NCI-H524 (cell line): ENCODE measurements around the gene ZNF549.

Source experiments
- DNase-seq, 2 experiments: peaks; one replicate each; lab custom pipeline; 2025; lab: John Stamatoyannopoulos, UW

The ZNF549 gene

GRCh38 chr19:57566396-57567265 is 39.5 kb downstream of the ZNF549 start:
- DNase-seq: peak in 1 of 2 experiments; percentile 19

- no peak for DNase-seq
These were observed 43.6 kb downstream of the ZNF549 start for GRCh38 chr19:57570707-57571106.

DNA sequence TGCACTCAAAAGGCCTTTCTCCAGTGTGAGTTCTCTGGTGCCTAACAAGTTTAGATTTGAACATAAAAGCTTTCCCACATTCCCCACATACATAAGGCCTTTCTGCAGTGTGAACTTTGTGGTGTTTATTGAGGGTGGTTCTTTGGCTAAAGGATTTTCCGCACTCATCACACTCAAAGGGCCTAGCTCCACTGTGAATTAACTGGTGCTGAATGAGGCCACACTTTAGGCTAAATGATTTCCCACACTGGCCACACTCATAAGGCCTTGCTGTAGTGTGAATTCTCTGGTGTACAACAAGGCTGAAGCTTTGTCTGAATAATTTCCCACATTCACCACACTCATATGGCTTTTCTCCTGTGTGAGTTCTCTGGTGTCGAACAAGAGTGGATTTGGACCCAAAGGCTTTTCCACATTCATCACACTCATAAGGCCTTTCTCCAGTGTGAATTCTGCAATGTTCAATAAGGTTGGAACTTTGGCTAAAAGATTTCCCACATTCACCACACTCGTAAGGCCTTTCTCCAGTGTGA is 45.3 kb downstream of the ZNF549 start:
- no peak for DNase-seq

DNA sequence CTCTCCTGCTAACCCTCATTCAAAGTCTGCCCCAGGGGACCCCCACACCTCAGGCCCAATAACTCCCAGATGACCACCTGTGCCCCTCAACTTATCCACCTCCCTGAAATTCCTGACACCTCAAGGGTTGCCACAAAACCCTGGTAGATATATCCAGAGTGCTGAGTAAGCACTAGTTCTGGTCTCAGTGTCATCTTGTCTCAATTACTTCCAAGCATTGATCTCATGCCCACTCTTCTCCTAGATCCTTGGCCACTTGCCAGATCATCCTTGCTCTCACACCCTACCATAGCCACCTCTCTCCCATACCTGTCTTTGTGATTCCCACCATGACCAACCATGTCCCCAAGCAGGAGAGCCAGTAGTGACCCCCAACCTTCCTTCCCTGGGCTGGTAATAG is 49.5 kb downstream of the ZNF549 start:
- DNase-seq: no peak

- peak; percentile 97 to 100 for DNase-seq
These were observed 51.5 kb downstream of the ZNF549 start, which contains the start of gene ZNF416 for GRCh38 chr19:57578487-57579205. ZNF416 (minus strand) TSS chr19:57578911; CDS start chr19:57578704, 207 bp downstream.

- DNase-seq: no peak
These were observed 56.0 kb downstream of the ZNF549 start for GRCh38 chr19:57583104-57583520.

DNA sequence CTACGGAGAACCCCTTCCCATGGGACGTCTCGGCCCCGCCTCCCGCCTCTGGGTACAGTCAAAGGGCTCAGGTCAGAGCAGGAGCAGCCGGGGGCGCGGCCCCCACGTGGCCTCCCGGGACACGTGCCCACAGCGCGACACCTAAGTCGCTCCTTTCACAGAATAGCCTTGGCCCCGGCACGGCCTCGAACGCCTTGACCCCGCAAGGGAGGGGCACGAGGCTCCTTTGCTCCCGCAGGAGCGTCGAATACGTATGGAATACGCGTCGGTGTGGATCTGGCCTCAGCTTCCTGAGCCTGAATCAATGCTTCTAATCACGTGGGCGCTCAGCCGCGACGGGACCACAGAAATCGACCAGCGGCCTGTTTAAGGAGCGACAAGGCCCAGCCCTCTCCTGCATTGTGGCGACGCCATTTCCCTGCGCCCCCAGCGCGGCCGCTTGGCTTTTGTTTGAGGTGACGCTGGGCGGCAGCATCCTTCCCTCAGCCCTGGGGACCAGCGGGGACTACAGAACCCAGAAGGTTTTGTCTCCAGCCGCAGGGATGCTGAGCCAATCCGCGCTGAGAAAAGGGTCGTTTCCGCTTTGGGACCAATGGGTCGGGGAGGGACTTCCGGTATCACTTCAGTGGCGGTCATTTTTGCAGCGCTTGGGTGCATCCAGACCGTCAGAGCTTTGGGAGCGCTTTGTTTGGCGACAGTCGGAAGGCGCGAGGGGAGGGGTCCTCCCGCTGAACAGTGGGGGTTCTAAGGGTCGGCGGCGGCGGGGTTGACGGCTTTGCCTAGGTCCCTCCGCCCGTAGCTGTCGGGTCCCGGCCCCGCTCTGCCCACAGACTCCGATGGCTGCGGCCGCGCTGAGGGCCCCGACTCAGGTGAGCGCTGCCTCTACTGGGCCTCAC is 56.6 kb downstream of the ZNF549 start, which contains the start of gene ZIK1:
Gene ZIK1, plus strand, starts transcription at position 625 of the 896 bp plus-strand sequence. Its CDS starts 212 bp downstream, at position 837.
- peak; percentile 97 to 99 for DNase-seq

DNA sequence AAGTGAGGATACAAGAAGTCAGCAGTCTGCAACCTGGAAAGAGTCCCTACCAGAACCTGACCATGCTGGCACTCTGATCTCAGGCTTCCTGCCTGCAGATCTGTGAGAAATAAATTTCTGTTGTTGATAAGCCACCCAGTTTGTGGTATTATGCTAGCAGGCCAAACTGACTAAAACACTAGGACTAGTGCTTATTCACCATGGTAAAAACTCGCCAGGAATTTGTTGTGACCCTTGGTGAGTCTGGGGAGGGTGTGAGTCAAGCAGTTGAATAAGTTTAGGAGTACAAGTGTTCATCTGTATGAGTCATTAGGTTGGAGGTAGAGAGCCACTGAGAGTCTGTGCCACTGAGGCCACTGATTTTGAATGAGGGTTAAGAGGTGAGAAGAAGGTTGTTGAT is 60.4 kb downstream of the ZNF549 start:
- DNase-seq: no peak

DNA sequence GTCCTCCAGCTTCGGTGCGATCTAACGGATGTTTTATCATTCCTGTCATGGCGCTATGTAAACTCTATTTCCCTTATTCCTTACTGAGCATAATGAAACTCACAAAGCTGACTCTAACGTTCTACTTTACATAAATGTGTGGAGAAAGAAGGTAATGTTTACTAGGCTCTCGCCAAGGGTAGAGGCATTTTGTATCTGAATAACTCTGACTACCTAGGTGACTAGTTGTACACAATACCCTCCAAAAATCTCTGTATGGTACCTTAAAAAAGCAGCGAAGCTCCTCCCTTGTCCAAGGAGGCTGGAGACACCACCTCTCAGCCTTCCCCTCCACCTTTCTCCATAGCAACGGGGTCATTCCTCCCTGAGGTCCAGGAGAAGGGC is 72.2 kb downstream of the ZNF549 start:
- no peak for DNase-seq

DNA sequence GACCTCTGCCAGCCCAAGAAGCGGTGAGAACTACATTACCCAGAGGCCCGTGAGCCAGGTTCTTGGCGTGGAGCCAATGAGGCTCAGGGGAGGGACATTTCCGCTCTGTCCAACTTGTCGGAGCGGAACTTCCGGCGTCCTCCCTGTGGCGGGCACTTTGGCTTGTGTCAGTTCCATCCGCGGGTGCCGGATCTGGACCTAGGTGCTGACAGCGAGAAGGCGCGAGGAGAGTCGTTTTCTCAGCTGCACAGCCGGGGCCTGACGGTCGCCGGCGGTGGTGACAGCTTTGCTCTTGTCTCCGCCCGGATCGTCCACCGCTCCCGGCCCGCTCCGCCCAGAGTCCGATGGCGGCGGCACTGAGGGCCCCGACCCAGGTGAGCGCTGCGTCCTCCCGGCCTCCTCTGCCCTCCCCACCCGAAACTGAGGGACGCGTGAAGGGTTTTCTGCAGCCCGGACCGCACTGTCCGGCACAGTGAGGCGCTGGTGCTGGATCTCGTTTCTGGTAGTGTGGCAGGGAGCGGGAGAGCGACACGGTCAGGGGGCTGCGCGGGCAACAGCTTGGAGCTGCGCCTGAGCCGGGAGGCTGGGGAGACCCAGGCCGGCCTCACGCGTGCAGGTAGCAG is 72.7 kb downstream of the ZNF549 start, which contains the start of gene ZNF530:
Gene ZNF530, plus strand, starts transcription at position 125 of the 623 bp plus-strand sequence. CDS start 4,461 bp downstream, outside the sequence.
- peak; percentile 95 to 97 for DNase-seq

GRCh38 chr19:57606931-57607330 is 79.8 kb downstream of the ZNF549 start:
- no peak for DNase-seq
